ENCODE results near the gene SEC23B. TPM values are rescaled to one million over a fixed set of nuclear protein-coding genes. Genes with fewer than 3 reads are reported as not detected.

Gene SEC23B
- polyA plus RNA-seq, 1 of the 3 experiments (the other 2 are of a cell fraction), result 55.2 TPM

GRCh38 chr20:18609741-18610140 lies 102.0 kb downstream of the SEC23B start:
- no peak overlapping the region for H3K27ac ChIP-seq (ENCODE audit: low read depth in 2 of 2, low read length in 1 of 2)
- no peak for DNase-seq
- H3K9me2 ChIP-seq, result no peaks in the 10 kb centered on the region
- TF ChIP-seq MAX (IDR thresholded peaks at IDR 0.05; ENCODE audit: low read depth) (no peak), FOXM1 (IDR thresholded peaks at IDR 0.05; ENCODE audit: low read depth) (no peak), EP300 (IDR thresholded peaks at IDR 0.05; ENCODE audit: borderline replicate concordance in 1 of 2, low read depth in 1 of 2, low read length in 1 of 2) (no peak), MEF2A (IDR thresholded peaks at IDR 0.05; ENCODE audit: borderline replicate concordance, low read depth) (no peak), EZH2phosphoT487 (IDR thresholded peaks at IDR 0.05; ENCODE audit: borderline replicate concordance, low read depth) (no peak), TEAD4 (IDR thresholded peaks at IDR 0.05; ENCODE audit: borderline replicate concordance, insufficient read depth) (no peak), RXRA (IDR thresholded peaks at IDR 0.05; ENCODE audit: borderline replicate concordance, low read depth) (no peak), GATA2 (CRISPR knock-in tag; IDR thresholded peaks at IDR 0.05) (no peak), JUND (IDR thresholded peaks at IDR 0.05) (no peak), FOSL2 (IDR thresholded peaks at IDR 0.05; ENCODE audit: borderline replicate concordance, low read depth) (no peak), ELF1 (IDR thresholded peaks at IDR 0.05) (no peak), FOXJ3 (CRISPR knock-in tag; IDR thresholded peaks at IDR 0.05) (no peak), IRF3 (IDR thresholded peaks at IDR 0.05; ENCODE audit: low read depth, low read length) (no peak), ZBTB33 (IDR thresholded peaks at IDR 0.05; ENCODE audit: borderline replicate concordance, low read depth) (no peak), NFIC (IDR thresholded peaks at IDR 0.05; ENCODE audit: borderline replicate concordance) (no peak), SIN3A (IDR thresholded peaks at IDR 0.05; ENCODE audit: borderline replicate concordance, low read depth, low read length) (no peak), SMC3 (IDR thresholded peaks at IDR 0.05; ENCODE audit: low read depth, low read length) (no peak), MXI1 (IDR thresholded peaks at IDR 0.05; ENCODE audit: low read depth, low read length) (no peak), POLR2AphosphoS5 (IDR thresholded peaks at IDR 0.05; ENCODE audit: low read depth, low read length) (no peak), RCOR1 (IDR thresholded peaks at IDR 0.05; ENCODE audit: low read length) (no peak)
- no peaks in the 10 kb centered on the region for H3K4me1 ChIP-seq (ENCODE audit: control insufficient read depth in 1 of 2, insufficient read depth in 2 of 2, low read depth in 1 of 2, low read length in 1 of 2)
- H3K27me3 ChIP-seq (ENCODE audit: insufficient read depth), result no peaks in the 10 kb centered on the region
- peaks cover 3 to 7% of the 10 kb centered on the region in 2 experiments for H3K36me3 ChIP-seq (replicated peaks in 1 of 2; ENCODE audit: control insufficient read depth in 1 of 2, insufficient read depth in 2 of 2, low read length in 1 of 2)
- CTCF ChIA-PET, result interaction anchor here (0.7 kb wide), 1 partner anchor 884 kb away, joined by 3 read pairs; no protein-coding TSS in a partner anchor
- H3K79me2 ChIP-seq (ENCODE audit: insufficient read depth), result no peaks in the 10 kb centered on the region
- H3K9ac ChIP-seq, result no peak overlapping the region
- POLR2A ChIA-PET, result no interaction called here
- H2AFZ ChIP-seq (ENCODE audit: low read depth), result no peak overlapping the region
- no peaks in the 10 kb centered on the region for H3K9me3 ChIP-seq
- no peaks in the 10 kb centered on the region for H4K20me1 ChIP-seq (ENCODE audit: insufficient read depth)
- no peaks in the 10 kb centered on the region for H3F3A ChIP-seq (replicated peaks; ENCODE audit: insufficient read depth)
- H3K4me2 ChIP-seq, result no peak overlapping the region
- no peak overlapping the region for H3K4me3 ChIP-seq (ENCODE audit: low read depth in 2 of 2, low read length in 1 of 2)

Small RNA genes lying within 50 kb of the gene (small RNA-seq; reads per million reads assigned to genes)
- 0 reads per million in 7 experiments for gene MIR3192
- 0 reads per million in 7 experiments for gene RN7SL638P
- gene RNU6ATAC34P, result 0 reads per million in 7 experiments

Other genes with a start within 250 kb of the SEC23B start
- 15.5 and 20.6 TPM in 2 replicates for gene ZNF133, start 219.4 kb upstream of the SEC23B start, polyA plus RNA-seq (2012; rRNA removed)
- gene DZANK1, start 40.9 kb upstream of the SEC23B start, polyA plus RNA-seq (2012; rRNA removed), result 3.3 and 4.6 TPM in 2 replicates
- 4.8 and 6.3 TPM in 2 replicates for gene POLR3F, start 40.5 kb upstream of the SEC23B start, polyA plus RNA-seq (2012; rRNA removed)
- gene RBBP9, start 10.7 kb upstream of the SEC23B start, polyA plus RNA-seq (2012; rRNA removed), result 7.5 and 10.1 TPM in 2 replicates
- 155 TPM in 2 replicates for gene SMIM26, start 59.5 kb downstream of the SEC23B start, polyA plus RNA-seq (2012; rRNA removed)
- 73.6 and 81.1 TPM in 2 replicates for gene DTD1, start 80.1 kb downstream of the SEC23B start, polyA plus RNA-seq (2012; rRNA removed)

All from SK-N-SH (cell line).